K562 (cell line): ENCODE data around the gene PTRH1. TPM values are rescaled to one million over a fixed set of nuclear protein-coding genes. Genes with fewer than 3 reads are reported as not detected.

Experiments
- ATF1 ChIP-seq, 2 experiments: fragments of 450-650 bp in 1 of 2; IDR thresholded peaks; 2 replicates each; pipeline ENCODE4 v1.6.1; 2016; ENCODE audit warnings: missing compliant biosample characterization in 1 of 2, missing genetic modification characterization in 1 of 2
- BRF2 ChIP-seq: IDR thresholded peaks from 3 replicates; pipeline ENCODE4 v1.6.1; 2011; ENCODE audit warnings: borderline replicate concordance, mild to moderate bottlenecking; ENCODE audit not compliant: insufficient read length, insufficient read depth
- DDX20 ChIP-seq: fragments of 450-650 bp; IDR thresholded peaks from 2 replicates; pipeline ENCODE4 v1.6.1; 2016; ENCODE audit warnings: missing genetic modification characterization, low read depth, mild to moderate bottlenecking, missing compliant biosample characterization, moderate library complexity
- ELF4 ChIP-seq: fragments of 450-650 bp; formaldehyde crosslinking; IDR thresholded peaks from 2 replicates; pipeline ENCODE4 v1.4.0; 2022; ENCODE audit warnings: missing genetic modification characterization
- GATAD2B ChIP-seq: fragments of 450-650 bp; IDR thresholded peaks from 2 replicates; pipeline ENCODE4 v1.6.1; 2017; ENCODE audit warnings: mild to moderate bottlenecking, borderline replicate concordance
- IFI16 ChIP-seq: fragments of 250-450 bp; sonication (Bioruptor Pico); IDR thresholded peaks from 2 replicates; pipeline ENCODE4 v2.1.2; 2022; ENCODE audit warnings: mild to moderate bottlenecking, inconsistent platforms
- KDM5B ChIP-seq: fragments of 200-600 bp; sonication (generic); IDR thresholded peaks from 2 replicates; pipeline ENCODE4 v1.6.1; 2012; ENCODE audit warnings: low read depth, mild to moderate bottlenecking, moderate library complexity, low read length, control low read depth, inconsistent platforms; ENCODE audit not compliant: insufficient replicate concordance
- MTA3 ChIP-seq: fragments of 450-650 bp; formaldehyde crosslinking; IDR thresholded peaks from 2 replicates; pipeline ENCODE4 v1.6.1; 2017; ENCODE audit warnings: mild to moderate bottlenecking, borderline replicate concordance
- PHF21A ChIP-seq: fragments of 450-650 bp; IDR thresholded peaks from 2 replicates; pipeline ENCODE4 v1.6.1; 2017; ENCODE audit warnings: low read depth, borderline replicate concordance
- POU5F1 ChIP-seq: fragments of 150-350 bp; IDR thresholded peaks from 2 replicates; pipeline ENCODE4 v1.6.1; 2014; ENCODE audit warnings: borderline replicate concordance, low read length, low read depth, mild to moderate bottlenecking; ENCODE audit not compliant: partially characterized antibody
- RBBP5 ChIP-seq: fragments of 200-600 bp; sonication (generic); IDR thresholded peaks from 2 replicates; pipeline ENCODE4 v1.6.1; 2012; ENCODE audit warnings: borderline replicate concordance, mild to moderate bottlenecking, low read length, control low read depth, inconsistent platforms; ENCODE audit not compliant: insufficient read depth, poor library complexity, severe bottlenecking
- RBM15 ChIP-seq: fragments of 200-400 bp; formaldehyde crosslinking; IDR thresholded peaks from 2 replicates; pipeline ENCODE4 v1.6.1; 2018; ENCODE audit warnings: mild to moderate bottlenecking, low read length, moderate library complexity; ENCODE audit not compliant: insufficient read depth
- RBM25 ChIP-seq: fragments of 200-400 bp; formaldehyde crosslinking; IDR thresholded peaks from 2 replicates; pipeline ENCODE4 v1.6.1; 2018; ENCODE audit warnings: low read length, low read depth, moderate library complexity; ENCODE audit not compliant: severe bottlenecking
- SRSF7 ChIP-seq: fragments of 200-400 bp; formaldehyde crosslinking; optimal IDR thresholded peaks from 2 replicates; pipeline ENCODE3; 2017; ENCODE audit warnings: mild to moderate bottlenecking, low read depth, low read length
- TGIF2 ChIP-seq: sonication (generic); formaldehyde crosslinking; IDR thresholded peaks from 2 replicates; pipeline ENCODE4 v1.8.1; 2022; ENCODE audit warnings: mild to moderate bottlenecking, missing genetic modification reagents, moderate library complexity
- ZNF277 ChIP-seq: fragments of 250-450 bp; sonication (Bioruptor Pico); IDR thresholded peaks from 2 replicates; pipeline ENCODE4 v1.8.0; 2022; ENCODE audit warnings: inconsistent platforms, mild to moderate bottlenecking, moderate library complexity, borderline replicate concordance
- ZNF609 ChIP-seq: sonication (generic); formaldehyde crosslinking; IDR thresholded peaks from 2 replicates; pipeline ENCODE4 v1.8.1; 2023; ENCODE audit warnings: missing genetic modification reagents, mild to moderate bottlenecking, borderline replicate concordance
- ZNF699 ChIP-seq: fragments of 250-450 bp; sonication (Bioruptor Pico); IDR thresholded peaks from 2 replicates; pipeline ENCODE4 v1.8.0; 2021; ENCODE audit warnings: mild to moderate bottlenecking, moderate library complexity; ENCODE audit not compliant: insufficient replicate concordance
- polyA plus RNA-seq, 8 experiments: library from polyadenylated mRNA; depleted of rRNA in 4 of 8; stranded (reverse) in 5 of 8; unstranded in 3 of 8; fragments of >200 nt; fragmentation: Nextera tagmentation in 2 of 8; fragmentation: Illumina TruSeq in 1 of 8; extraction: Ambion mirVana in 2 of 8; extraction: Trizol in 1 of 8; gene quantifications; 2 replicates each; pipeline versions ENCODE4 v1.2.1 to v1.2.3, GENCODE V29; 2011 to 2014; ENCODE audit warnings: inconsistent platforms in 1 of 8, missing spikeins in 1 of 8
- total RNA-seq, 7 experiments: library from RNA; depleted of rRNA in 6 of 7; stranded (reverse); fragments of >200 nt in 6 of 7; fragmentation: Illumina TruSeq in 2 of 7; extraction: Trizol in 2 of 7; gene quantifications; 2 replicates each; pipeline versions ENCODE4 v1.2.1 to v1.2.3, GENCODE V29; 2011 to 2021; ENCODE audit warnings: low replicate concordance in 1 of 7

The PTRH1 gene
- total and polyA plus RNA-seq, 9 of the 15 experiments (the other 6 are each of a cell fraction or from before 2014, with no cell fraction given): 0.63 to 43.1 (median 5.7) TPM

GRCh38 chr9:127698985-127699670, 16.3 kb downstream of the PTRH1 start (continued):
- TF ChIP-seq RBM25 (no peak), KDM5B (peak; percentile 89), MTA3 (peak; percentile 85; the same call in 1 of the 2 replicates), TGIF2 (CRISPR knock-in tag) (0 out of 2 replicates have a peak, but pooled peaks have one; percentile 43), ZNF277 (CRISPR knock-in tag) (no peak), RBBP5 (peak; percentile 36), SRSF7 (no peak), ZNF699 (CRISPR knock-in tag) (no peak), GATAD2B (0 out of 2 replicates have a peak, but pooled peaks have one; percentile 13), DDX20 (tag) (no peak), ELF4 (peak; percentile 84; the same call in 1 of the 2 replicates), RBM15 (no peak), POU5F1 (no peak), ATF1 (CRISPR knock-in tag; IDR thresholded peaks at IDR 0.05) (no peak), ATF1 (tag; IDR thresholded peaks at IDR 0.05) (peak; percentile 90), IFI16 (no peak), PHF21A (no peak), ZNF609 (CRISPR knock-in tag) (no peak), BRF2 (no peak)
